ENCODE measurements around the gene ENTPD2.

GRCh38 chr9:137007108-137007815 lies 46.6 kb downstream of the ENTPD2 start:
- TF ChIP-seq, protein P1, sequence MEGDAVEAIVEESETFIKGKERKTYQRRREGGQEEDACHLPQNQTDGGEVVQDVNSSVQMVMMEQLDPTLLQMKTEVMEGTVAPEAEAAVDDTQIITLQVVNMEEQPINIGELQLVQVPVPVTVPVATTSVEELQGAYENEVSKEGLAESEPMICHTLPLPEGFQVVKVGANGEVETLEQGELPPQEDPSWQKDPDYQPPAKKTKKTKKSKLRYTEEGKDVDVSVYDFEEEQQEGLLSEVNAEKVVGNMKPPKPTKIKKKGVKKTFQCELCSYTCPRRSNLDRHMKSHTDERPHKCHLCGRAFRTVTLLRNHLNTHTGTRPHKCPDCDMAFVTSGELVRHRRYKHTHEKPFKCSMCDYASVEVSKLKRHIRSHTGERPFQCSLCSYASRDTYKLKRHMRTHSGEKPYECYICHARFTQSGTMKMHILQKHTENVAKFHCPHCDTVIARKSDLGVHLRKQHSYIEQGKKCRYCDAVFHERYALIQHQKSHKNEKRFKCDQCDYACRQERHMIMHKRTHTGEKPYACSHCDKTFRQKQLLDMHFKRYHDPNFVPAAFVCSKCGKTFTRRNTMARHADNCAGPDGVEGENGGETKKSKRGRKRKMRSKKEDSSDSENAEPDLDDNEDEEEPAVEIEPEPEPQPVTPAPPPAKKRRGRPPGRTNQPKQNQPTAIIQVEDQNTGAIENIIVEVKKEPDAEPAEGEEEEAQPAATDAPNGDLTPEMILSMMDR (IDR thresholded peaks at IDR 0.05; ENCODE audit: extremely low read depth in 1 of 2, insufficient read depth in 1 of 2, low read depth in 1 of 2, low read length in 2 of 2): no peak
- no peak for TF ChIP-seq POLR2A (IDR thresholded peaks at IDR 0.05; ENCODE audit: low read depth, low read length)
- no peak for TF ChIP-seq POLR2AphosphoS5 (IDR thresholded peaks at IDR 0.05; ENCODE audit: insufficient read depth, low read depth, low read length)
- TF ChIP-seq FOS (IDR thresholded peaks at IDR 0.05; ENCODE audit: borderline replicate concordance, insufficient read depth, low read length): no peak
- TF ChIP-seq MAX (IDR thresholded peaks at IDR 0.05; ENCODE audit: insufficient read depth, insufficient read length): no peak
- no peak for TF ChIP-seq EZH2 (IDR thresholded peaks at IDR 0.05; ENCODE audit: borderline replicate concordance, low read depth, low read length, severe bottlenecking)
- no peak for TF ChIP-seq JUN (IDR thresholded peaks at IDR 0.05; ENCODE audit: borderline replicate concordance, insufficient read depth, insufficient read length, low read depth)
